ENCODE data around the gene ZCCHC7. TPM values are rescaled to one million over a fixed set of nuclear protein-coding genes. Genes with fewer than 3 reads are reported as not detected.

The ZCCHC7 gene
- total RNA-seq, 1 donor from 2014 or later = 20.9 TPM

DNA sequence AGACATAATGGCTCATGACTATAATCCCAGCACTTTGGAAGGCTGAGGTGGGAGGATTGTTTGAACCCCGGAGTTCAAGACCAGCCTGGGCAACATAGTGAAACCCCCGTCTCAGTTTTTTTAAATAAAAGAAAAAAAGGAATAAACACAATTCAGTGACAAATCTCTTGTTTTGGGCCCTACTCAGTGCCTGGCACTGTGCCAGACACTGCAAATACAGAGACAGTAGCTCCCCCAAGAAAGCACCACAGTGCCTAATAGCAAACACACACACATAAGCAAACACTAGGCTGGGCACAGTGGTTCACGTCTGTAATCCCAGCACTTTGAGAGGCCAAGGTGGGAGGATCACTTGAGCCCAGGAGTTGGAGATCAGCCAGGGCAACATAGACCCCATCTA, 252.5 kb downstream of the ZCCHC7 start:
- Histone ChIP-seq H3K4me1 (no peaks in the 10 kb centered on the region), H3K4me3 (no peak overlapping the region), H3K9me3 (no peaks in the 10 kb centered on the region), H3K27me3 (no peaks in the 10 kb centered on the region), H3K36me3 (no peaks in the 10 kb centered on the region), H3K27ac (no peak overlapping the region)
- intact Hi-C loops (cut with DNase I) = no loop called here
- DNase-seq (no peak), ATAC-seq (no peak)
- TF ChIP-seq, protein P1, sequence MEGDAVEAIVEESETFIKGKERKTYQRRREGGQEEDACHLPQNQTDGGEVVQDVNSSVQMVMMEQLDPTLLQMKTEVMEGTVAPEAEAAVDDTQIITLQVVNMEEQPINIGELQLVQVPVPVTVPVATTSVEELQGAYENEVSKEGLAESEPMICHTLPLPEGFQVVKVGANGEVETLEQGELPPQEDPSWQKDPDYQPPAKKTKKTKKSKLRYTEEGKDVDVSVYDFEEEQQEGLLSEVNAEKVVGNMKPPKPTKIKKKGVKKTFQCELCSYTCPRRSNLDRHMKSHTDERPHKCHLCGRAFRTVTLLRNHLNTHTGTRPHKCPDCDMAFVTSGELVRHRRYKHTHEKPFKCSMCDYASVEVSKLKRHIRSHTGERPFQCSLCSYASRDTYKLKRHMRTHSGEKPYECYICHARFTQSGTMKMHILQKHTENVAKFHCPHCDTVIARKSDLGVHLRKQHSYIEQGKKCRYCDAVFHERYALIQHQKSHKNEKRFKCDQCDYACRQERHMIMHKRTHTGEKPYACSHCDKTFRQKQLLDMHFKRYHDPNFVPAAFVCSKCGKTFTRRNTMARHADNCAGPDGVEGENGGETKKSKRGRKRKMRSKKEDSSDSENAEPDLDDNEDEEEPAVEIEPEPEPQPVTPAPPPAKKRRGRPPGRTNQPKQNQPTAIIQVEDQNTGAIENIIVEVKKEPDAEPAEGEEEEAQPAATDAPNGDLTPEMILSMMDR (IDR thresholded peaks at IDR 0.05) = no peak

DNA sequence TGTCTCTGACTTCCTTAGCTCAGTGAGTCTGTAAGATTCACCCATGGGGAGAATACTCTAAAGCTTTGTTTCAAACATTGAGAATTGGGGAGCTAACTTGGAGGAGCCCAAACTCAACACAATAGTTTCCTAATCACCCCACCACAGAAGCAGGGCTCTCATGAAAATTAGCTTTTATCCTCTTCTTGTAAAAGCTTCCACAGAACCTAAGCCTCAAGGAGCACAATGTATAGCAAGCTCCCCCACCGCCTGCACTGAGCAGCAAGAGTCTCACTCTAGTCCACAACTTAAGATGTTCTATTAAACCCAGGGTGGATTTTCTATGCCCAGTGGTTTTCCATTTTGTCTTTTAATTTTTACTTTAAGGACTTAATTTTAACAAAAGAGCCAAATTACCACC, 253.2 kb downstream of the ZCCHC7 start:
- Histone ChIP-seq H3K4me3 (no peak overlapping the region), H3K4me1 (no peaks in the 10 kb centered on the region), H3K9me3 (no peaks in the 10 kb centered on the region), H3K27ac (no peak overlapping the region), H3K36me3 (no peaks in the 10 kb centered on the region), H3K27me3 (no peaks in the 10 kb centered on the region)
- intact Hi-C loops (cut with DNase I) = no loop called here
- TF ChIP-seq, protein P1 (IDR thresholded peaks at IDR 0.05) = no peak
- DNase-seq (no peak), ATAC-seq (no peak)

DNA sequence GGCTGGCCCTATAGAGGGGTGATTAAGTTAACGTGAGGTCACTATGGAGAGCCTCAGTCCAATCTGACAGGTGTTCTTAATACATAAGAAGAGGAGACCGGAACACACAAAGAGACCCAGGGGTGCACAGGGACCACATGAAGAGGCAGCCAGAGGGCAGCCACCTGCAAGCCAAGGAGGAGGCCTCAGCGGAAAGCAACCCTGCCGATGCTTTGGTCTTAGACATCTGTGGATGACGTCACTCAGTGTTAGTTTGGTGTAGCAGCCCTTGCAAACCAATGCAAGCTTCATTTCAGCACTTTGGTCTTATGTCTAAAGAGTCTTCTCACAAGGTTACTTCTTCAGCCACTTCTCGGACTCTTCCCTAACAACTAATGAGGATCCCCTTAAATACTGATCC, 254.5 kb downstream of the ZCCHC7 start:
- TF ChIP-seq, protein P1 (IDR thresholded peaks at IDR 0.05) = no peak
- ATAC-seq (no peak), DNase-seq (no peak)
- Histone ChIP-seq H3K27ac (no peak overlapping the region), H3K36me3 (no peaks in the 10 kb centered on the region), H3K9me3 (no peaks in the 10 kb centered on the region), H3K4me3 (no peak overlapping the region), H3K4me1 (no peaks in the 10 kb centered on the region), H3K27me3 (no peaks in the 10 kb centered on the region)
- intact Hi-C loops (cut with DNase I) = no loop called here

DNA sequence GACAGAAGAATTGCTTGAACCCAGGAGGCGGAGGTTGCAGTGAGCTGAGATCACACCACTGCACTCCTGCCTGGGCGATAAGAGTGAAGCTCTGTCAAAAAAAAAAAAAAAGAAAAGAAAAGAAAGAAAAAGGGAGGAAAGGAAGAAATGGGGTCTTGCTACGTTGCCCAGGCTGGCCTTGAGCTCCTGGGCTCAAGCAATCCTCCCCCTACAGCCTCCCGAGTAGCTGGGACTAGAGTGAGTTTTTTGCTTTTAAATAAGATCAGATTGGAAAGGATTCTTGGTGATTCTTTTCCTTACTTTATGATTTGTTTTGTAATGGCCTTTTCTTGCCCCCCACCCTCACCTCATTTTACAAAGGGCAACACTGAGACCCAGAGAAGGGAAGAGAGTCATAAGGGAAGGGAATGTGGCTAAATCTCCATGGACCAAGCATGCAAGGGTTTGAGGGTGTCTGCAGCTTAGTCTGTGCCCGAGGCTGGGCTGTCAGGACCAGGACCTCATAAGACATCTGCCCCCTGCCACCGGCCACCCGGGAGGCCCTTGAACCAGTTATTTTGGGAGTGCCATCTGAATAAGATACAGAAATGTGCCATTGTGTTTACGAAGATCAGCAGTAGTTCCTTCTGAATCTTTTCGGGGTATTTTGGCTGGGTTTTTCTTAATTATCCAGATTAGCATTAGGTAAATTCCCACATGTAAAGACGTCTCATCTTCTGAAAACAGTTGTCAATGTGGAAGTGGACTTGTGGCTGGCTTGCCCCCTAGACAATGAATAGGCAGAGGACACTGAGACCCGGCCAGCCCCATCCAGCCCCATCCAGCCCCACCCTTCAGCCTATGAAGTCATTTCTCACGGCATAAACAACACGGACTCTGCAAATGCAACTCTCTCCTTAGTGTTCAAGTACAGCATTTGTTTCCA, 257.6 kb downstream of the ZCCHC7 start:
- no peaks in the 10 kb centered on the region for H3K36me3 ChIP-seq
- TF ChIP-seq, protein P1 (IDR thresholded peaks at IDR 0.05) = no peak
- intact Hi-C loops (cut with DNase I) = no loop called here

DNA sequence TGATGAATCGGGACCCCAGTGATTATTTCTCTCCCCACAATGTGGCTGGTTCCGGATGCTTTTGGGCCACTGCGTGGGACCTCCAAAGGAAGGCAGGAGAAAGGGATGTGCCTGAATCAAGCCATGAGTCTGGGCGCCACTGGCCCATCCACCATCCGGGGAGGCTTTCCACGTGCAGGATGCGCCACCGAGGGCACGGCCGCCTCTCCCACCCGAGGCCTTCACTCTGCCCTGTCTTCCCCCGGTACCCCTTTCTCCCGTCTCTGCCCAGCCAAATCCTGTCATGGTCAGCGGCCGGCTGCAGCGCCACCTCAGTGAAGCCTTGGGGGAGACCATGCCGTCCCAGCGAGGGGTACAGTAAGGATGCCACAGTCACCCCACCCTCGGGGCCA, 258.2 kb downstream of the ZCCHC7 start:
- no peak overlapping the region for H3K4me3 ChIP-seq
- ATAC-seq = no peak

More for the DNA sequence above, 257.6 kb downstream of the ZCCHC7 start:
- Histone ChIP-seq H3K4me1 (no peaks in the 10 kb centered on the region), H3K4me3 (no peak overlapping the region), H3K27ac (no peak overlapping the region), H3K9me3 (no peaks in the 10 kb centered on the region), H3K27me3 (no peaks in the 10 kb centered on the region)
- DNase-seq = no peak
- ATAC-seq = no peak

More for the DNA sequence above, 258.2 kb downstream of the ZCCHC7 start:
- Histone ChIP-seq H3K9me3 (no peaks in the 10 kb centered on the region), H3K27me3 (no peaks in the 10 kb centered on the region), H3K27ac (no peak overlapping the region), H3K36me3 (no peaks in the 10 kb centered on the region), H3K4me1 (no peaks in the 10 kb centered on the region)
- no peak for DNase-seq
- TF ChIP-seq, protein P1 (IDR thresholded peaks at IDR 0.05) = no peak
- intact Hi-C loops (cut with DNase I) = no loop called here
